ENCODE data around the gene NPAS3.

NPAS3 gene

DNA sequence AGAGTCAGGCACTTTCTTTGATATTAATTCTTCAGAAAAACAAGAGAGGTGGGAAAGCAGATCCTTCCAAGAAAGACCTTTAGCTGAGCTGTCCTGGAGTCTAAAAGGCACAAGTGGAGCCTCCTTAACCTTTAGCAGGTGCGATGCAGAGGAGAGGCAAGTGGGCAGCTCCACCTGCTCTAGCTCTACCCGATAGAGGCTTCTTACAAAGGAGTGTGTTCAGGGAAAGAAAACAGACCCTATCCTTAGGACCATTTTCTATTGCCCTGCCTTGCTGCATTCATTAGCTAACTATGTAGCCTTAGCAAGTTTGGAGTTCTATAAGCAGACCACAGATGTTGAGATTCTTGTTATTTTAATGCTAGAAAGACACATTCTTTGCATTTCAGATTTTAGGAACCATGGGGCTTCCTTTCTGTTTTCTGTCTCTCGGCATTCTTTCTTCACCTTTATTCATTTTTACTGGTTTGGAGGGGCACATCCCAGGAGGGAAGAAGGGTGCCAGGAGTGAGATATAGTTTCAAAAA, 797.7 kb downstream of the NPAS3 start:
- DNase-seq: no peak

DNA sequence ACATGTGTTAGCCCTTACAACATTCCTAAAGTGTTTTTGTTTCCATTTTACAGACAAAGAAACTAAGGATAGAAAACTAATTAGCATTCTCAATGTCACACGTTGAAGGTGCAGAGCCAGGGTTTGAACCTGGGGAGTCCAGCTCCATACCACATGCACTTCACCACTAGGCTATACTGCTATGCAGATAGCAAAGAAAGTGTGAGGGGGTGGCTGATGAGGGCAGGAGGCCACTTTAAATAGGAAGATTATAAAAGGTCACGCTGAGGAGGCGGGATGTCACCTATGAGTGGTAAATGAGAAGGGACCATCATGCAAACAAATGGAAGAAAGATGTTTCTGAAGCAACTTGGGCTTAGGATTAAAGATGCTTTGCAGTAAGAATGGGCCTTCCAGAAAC, 798.3 kb downstream of the NPAS3 start:
- DNase-seq: no peak

DNA sequence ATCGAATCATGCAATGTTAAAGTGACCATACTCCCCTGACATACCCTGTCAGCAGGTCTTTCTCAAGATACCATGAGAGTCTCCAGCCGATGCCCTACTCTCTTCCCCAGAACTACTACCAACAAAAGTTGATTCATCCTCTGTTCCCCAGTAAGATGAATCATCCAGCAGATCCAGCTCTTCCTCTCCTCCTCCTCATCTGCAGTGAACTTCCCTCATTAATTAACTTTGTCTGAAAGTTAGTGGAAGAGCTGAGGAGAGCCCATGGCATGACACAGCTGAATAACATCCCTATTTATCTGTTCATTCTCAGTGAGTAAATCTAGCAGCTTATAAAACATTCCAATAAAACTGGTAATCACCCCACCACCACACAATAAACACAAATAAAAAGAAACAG, 798.8 kb downstream of the NPAS3 start:
- DNase-seq: no peak

DNA sequence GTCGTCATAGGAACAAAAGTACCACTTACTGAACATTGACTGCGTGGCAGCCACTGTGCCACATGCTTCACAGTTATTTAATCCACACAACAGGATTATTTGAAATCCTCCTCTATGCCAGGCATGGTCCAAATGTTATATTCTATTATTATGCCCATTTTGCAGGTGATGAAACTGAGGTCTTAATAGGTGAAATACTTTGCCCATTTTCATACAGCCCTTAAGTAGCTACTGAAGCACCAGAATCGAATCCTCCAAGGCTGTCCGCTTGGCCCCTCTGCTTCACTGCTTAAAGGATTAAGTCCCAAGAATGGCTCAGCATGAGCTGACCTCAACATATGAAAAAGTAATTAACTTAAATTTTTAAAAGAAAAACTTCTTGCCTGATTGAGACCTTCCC, 799.4 kb downstream of the NPAS3 start:
- DNase-seq: no peak

DNA sequence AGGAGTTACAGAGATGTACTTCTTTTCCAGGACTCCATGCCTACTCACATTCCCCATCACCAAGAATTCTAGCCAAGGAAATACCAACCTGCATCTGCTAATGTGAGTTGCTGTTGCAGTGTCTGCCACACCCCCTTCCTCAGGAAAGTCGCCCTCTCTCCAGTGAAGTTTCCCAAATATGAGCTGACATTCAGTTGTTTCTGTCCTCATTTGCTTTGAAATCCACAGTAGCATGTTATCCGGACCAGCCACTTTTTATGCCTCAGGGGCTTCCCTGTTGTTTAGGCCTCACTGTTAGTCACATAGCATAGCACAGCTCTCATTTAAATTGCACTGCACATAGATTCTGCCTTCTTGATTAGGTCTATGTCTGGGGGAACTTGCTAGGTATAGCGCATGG, 799.8 kb downstream of the NPAS3 start:
- no peak for DNase-seq

DNA sequence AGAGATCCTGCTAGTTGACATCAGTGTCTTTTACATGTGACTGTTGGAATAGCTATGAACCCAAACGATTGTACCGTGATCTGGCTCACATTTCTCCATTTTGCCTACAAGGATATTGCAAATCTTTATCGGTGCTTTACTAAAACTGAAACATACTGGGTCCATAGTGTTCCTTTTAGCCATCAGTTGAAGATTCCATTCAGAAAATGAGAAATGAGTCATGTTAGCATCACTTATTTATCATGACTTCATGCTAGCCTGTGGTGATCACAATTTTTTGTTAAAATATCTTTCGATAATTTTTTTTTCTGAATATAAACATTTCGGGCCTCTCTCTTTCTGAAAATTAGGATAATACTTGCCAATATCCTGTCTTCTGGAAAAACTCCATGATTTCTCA, 801.9 kb downstream of the NPAS3 start:
- no peak for DNase-seq

DNA sequence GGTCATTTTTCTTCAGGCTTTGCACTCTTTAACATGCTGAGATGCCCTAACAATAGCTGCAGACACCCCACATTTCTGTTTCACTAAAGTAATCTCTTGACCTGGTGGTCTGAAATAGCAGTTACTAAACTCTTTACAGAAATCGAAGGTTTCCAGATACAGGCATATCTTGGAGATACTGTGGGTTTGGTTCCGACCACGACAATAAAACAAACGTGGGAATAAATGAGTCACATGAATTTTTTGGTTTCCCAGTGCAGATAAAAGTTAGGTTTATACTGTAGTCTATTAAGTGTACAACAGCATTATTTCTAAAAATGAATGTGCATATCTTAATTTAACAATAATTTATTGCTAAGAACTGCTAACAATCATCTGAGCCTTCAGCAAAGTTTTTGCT, 803.5 kb downstream of the NPAS3 start:
- no peak for DNase-seq

DNA sequence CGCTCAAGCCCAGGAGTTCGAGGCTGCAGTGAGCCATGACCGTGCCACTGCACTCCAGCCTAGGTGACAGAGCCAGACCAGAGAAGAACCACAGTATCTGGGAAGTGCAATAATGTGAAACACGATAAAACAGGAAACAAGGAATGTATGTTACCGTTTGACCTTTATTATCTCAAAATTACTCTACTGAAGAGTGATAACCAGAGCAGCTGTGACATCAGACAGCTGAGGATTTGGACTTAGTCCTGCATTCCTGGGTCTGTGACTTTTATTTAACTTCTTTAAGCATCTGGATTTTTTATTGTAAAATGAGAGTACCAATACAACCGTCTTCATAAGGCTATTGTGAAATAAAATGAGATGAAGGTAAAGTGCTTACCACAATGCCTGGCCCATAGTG, 806.5 kb downstream of the NPAS3 start:
- DNase-seq: no peak

DNA sequence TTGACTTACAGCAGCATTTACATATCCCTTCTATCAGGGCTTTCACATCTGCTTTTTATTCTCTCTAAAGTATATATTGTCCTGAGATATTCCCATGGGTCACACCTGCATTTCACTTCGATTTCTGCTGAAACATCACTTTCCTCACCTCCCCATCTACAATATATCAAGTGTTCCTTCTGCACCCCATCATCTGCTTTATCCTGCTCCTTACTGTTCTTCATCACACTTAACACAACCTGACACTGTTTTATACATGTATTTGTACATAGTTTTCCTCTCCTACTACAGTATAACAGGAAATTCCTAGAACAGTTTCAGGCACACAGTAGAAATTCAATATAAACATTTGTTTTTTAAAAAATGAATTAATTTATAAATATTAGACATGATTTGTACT, 809.1 kb downstream of the NPAS3 start:
- DNase-seq: no peak

DNA sequence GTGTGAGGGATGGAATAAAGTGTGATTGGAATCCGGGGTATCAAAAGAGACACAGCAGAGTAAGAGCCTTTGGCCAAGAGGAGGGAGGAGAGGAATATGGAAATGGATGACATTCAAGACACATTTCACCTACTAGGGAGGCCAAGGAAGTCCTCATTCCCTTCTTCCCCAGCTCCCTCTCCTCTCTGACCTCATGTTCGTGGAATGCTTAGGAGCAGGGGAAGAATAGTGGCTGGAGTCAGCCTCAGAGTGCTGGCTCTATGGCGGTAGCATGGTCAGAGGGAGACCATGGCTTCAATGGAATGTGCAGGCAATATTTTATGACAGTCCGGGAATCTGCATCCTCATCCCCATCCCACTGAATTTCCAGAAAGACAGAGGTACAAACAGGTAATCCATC, 815.6 kb downstream of the NPAS3 start:
- no peak for DNase-seq

DNA sequence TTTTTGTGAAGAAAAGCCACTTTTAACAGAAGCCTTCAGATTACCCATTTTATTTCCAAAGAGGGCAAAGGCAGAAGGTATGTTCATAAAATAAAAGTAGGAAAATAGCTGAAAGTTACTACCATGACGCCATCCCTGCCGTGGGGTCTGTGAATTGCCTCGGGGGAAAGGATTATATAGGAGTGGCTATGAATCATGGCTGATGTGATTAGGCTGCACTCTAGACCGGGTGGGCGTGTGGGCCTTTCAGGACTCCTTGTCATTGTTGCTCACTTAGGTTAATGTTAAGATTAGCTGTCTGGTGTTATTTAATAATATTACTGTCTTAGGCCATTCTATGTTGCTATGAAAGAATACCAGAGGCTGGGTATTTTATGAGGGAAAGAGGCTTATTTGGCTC, 816.7 kb downstream of the NPAS3 start:
- DNase-seq: no peak

DNA sequence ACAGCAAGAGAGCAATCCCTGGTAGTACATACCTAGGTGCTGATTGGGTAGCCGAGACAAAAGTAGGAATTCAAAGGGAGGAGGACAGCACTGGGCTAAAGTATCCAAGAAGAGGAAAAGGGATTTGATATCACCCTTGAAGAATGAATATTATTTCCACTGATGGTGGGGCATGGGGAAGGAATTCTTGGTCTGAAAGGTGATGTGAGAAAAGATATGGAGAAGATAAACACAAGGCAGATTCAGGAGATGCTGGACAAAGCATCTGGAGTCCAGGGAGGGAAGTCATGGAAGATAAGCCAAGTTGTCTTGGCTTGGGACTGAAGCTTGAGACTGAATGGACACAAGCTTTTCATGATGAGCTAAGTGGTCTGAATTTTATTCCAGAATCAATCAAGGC, 818.2 kb downstream of the NPAS3 start:
- DNase-seq: no peak

DNA sequence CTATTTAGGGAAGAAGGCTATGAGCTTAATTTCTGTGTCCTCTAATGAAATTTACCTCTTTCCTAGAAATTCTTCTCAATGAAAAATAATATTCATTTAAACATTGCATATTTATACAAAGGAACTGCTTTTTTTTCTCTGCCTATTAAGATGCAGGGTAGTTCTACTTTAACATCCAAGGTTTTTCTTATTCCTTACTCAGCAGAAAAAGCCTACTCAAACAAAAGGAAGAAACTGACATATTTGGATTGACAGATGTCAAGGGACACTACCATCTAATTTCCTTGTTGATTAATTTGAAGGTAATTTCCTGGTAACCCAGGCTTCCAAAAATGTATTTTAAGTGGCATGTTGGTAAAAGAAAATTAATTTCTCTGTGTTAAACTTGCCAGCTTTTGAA, 819.9 kb downstream of the NPAS3 start:
- no peak for DNase-seq

DNA sequence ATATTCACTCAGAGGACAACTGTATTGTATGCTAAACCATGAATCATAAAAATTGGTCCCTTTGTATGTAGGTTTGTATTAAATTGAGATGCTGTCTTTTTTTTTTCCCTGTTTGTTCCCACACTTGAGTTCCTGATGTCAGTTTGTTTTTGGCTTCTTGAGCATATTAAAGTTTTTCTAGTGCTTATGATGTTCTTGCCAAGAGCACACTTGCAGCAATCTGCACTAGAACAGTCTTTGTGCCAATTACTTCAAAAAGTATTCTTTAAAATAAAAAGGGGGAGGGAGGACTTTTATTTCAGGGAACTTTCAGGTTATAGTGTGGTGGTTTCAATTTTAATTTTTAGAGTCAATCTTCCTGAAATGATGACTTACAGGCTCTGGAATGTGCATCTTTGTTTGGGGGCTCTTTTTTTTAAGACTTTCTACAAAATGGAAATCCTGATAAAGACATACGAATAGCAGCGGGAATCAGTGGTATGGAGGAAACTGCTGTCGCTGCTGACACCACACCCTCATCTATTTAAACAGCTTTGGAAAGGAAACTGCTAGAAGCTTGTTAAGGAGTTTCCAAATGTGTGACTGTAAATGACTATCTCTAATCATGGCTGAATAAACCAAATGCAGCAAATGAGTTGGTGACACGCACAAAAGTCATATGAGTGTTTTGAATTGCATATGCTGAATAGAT, 823.6 kb downstream of the NPAS3 start:
- no peak for DNase-seq

DNA sequence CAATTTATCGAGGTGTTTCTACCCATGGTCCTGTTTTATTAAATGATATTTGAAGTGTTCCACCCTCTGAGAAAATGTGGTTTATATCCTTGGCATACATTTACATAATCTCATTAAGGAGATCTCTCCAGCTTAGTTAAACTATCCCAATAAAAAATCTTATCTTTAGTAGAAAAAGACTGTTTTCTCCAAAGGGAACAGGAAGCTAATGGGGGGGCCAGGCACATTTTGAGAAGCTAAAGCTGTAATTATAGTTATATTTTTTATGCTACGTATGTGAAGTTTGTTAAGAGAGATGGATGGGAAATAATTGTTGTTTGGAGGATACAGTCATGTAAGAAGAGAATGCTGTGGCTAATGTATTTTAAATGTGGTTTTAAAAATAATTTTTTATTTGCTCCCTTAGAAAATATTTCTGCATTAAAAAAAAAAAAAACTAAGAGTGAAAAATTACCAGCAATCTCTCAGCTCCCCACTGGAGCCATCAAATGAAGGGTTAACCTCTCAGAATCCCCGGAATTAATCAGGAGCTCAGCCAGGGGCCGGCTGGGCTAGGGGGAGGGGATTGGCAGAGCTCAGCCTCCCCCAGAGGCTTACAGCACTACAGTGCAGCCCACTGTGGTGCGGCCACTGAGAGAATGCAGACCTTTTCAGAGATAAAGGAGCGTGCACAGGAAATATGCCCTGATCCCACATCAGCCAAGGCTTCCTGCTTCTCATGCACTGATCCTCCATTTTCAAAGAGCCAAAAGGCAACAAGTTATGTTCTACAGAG, 826.4 kb downstream of the NPAS3 start:
- DNase-seq: no peak

DNA sequence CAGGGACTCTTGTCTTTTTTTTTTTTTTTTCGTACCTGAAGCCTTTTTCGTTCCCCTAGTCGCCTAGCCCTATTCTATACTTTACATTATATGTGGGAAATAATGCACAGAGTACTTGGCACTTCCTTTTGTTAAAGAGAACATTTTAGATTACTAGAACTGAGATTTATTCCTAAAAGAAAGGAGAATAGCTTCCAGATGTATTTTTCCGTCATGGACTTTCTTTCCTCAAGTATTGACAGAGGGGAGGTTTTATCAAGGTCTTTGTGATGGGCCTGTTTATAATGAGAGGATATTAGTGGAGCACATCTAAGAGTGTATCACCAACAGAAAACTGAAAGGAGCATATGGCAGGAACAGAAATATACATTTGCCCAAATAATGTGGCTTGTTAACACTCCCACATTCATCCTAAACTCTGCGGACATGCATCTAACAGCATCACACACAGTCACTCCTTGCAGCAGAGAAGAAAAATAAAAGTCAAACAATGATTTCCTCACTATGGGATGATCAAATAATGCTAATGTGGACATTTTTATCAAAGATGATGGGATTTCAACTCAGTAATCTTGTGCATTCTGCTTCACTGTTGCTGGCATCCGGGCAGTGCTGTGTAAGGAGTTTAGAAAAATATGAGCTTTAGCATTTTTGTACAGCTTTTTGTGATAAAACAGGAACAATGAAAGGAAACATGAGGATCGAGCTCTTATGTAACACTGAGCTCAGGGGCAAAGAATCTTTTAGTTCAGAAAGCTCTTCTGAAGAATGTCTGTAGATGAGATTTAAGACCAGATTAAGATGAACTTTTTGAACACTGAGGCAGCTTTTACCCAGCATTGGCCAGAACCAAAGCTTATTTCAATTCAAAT, 829.1 kb downstream of the NPAS3 start:
- DNase-seq: no peak

DNA sequence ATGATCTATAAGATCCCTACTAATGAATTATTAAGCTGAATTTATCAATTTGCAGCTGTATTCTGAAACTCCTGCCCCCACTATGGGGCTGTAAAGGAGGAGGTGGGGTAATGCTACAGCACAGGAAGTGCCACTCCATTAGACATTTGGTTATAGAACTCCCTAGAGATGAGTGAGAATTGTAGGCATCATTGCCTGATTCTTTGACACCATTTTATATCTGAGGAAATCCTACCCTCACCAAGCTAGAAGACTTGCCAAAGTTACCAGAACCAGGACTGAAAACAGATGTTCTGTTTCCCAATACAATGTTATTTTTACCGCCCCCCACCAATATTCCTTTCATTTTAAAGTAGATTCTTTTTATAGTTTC, 829.8 kb downstream of the NPAS3 start:
- DNase-seq: no peak

DNA sequence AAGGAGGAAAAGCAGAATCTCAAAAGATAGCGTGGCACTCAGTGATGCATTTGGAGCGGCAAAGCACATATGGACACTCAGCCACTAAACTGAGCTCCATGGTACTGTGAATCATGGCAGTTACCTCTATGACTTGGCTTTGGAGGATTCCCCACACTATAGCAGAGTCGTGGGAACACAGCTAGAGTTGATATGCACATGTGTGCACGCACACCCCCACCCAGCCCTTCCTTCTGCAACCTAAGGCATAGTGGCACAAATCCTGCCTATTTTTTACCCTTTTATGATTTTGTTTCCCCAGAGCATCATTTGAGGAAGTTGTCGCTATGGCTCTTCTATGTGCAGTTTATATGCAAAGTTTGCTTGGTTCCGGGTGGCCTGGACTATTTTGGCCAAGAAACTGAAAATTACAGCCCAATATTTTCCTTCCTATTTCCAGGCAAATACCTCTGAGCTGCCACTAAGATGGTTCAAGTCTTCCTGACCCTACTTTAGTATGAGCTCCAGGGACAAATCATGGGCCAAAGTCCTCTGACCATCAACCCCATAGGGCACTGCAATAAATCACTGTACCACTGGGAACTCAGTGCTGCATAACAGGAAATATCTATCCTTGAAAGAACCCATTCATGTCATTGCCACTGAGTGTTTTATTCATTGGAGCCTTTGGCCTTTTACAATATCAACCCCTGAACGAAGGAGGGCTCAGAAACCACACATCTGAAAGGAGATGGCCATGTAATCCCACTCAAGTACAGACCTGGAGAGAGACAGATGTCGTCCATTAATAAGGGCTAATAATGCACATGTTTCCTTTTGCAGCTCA, 834.7 kb downstream of the NPAS3 start:
- DNase-seq: no peak

DNA sequence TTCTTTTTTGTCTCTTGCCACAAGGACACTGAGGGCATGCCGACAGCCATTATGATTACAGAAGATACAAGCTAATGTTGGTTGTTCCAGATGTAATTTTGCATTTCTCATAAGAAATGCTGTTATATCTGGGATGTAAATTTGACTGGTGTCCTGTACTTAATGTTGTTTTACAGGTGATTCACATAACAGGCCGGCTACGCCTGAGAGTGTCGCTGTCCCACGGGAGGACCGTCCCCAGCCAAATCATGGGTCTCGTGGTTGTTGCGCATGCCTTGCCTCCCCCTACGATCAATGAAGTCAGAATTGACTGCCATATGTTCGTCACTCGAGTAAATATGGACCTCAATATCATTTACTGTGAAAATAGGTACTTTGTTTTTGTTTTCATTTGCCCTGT, 835.5 kb downstream of the NPAS3 start:
- no peak for DNase-seq

DNA sequence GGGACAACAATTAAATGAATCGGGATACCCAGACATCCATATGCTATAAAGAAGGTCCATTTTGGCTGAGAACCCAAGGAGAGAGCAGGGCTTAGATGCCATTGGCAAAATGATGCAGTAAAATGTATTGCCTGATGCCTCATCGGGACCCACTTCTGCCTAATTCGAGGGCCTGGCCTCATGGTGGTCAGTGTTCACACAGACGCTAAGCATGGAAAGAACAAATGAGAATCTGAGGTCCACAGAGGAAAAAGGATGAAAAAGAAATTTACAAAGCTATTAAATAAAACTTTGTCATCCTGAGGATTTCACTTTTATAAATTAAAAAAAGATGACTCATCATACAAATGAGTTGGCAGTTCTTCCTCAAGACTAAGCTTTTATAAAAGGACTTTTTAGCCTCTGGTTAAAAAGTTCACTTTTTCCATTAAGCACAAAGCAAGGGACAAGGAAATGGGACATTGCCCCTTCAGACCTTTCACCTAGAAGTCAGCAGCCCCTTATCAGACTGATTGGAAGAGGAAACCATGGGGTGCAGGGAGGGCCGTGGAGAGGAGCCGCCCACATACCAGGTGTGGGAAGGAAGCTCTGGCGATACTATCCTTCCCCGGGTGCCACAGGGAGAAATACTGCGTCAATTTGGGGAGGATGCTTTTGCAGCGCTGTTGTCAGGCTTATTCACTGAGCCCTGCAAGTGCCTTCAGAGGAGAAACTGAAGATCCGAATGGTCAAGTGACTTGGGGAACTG, 836.2 kb downstream of the NPAS3 start:
- DNase-seq: no peak

DNA sequence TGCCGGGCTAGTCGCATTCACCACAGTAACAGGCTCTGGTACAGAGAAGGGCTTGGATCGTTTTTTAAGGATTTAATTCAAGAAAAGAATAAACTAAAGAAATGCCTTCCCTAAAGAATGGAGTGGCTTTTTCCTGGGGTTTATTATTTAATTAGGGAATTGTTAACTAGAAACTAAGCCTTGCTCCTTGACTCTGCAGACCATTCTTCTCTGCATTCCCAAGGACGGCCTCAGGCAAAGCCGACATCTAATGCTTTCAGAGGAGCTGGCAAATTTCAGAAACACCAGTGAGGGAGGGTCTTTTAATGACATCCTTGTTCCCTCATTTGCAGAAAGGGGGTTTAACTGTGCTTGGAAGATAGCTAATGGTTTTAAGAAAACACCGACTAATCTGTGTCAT, 838.2 kb downstream of the NPAS3 start:
- no peak for DNase-seq

DNA sequence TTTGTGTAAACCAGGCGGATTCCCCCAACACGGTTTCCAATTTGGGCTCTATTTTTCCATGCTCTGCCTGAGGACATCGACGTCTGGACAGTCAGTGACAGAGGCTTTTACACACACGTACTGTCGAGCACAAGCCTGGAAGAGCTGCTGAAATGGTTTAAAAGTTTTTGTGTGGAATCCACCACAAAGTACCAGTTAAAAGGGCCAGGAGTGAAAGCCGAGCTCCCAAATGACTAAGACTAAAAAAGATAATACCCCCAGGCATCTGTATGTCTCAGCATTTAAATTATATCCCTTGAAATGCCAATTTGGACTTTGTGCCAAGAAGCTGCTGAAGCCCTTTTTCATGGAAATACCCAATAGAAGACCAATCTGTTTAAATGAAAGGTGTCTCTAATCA, 839.0 kb downstream of the NPAS3 start:
- no peak for DNase-seq
